Smooth muscle cell (in vitro differentiated cells): ENCODE data around the gene WDFY4. TPM values are rescaled to one million over a fixed set of nuclear protein-coding genes. Genes with fewer than 3 reads are reported as not detected.

ENCODE experiments used
- DNase-seq: peaks from one replicate; lab custom pipeline; 2025; ENCODE audit not compliant: unreplicated experiment; lab: John Stamatoyannopoulos, UW
- H2AFZ ChIP-seq: fragments of 200-600 bp; sonication (generic); 2 replicates; pipeline ENCODE4 v1.6.0; 2016; ENCODE audit warnings: antibody characterized with exemption, low read depth, mild to moderate bottlenecking
- H3F3A ChIP-seq: fragments of 200-600 bp; sonication (generic); 2 replicates; pipeline ENCODE4 v1.6.0; 2017; ENCODE audit warnings: antibody characterized with exemption, low read depth
- H3K27ac ChIP-seq: fragments of 200-600 bp; sonication (generic); 2 replicates; pipeline ENCODE4 v1.5.1; 2016; ENCODE audit warnings: low read depth, mild to moderate bottlenecking
- H3K27me3 ChIP-seq: fragments of 200-600 bp; sonication (generic); 2 replicates; pipeline ENCODE4 v1.6.1; 2016; ENCODE audit warnings: low read depth, mild to moderate bottlenecking
- H3K36me3 ChIP-seq: fragments of 200-600 bp; sonication (generic); 2 replicates; pipeline ENCODE4 v1.5.1; 2016; ENCODE audit warnings: low read depth
- H3K4me1 ChIP-seq: fragments of 200-600 bp; sonication (generic); 2 replicates; pipeline ENCODE4 v1.5.1; 2016; ENCODE audit warnings: low read depth
- H3K4me2 ChIP-seq: fragments of 200-600 bp; sonication (generic); 2 replicates; pipeline ENCODE4 v1.6.0; 2016; ENCODE audit warnings: mild to moderate bottlenecking
- H3K4me3 ChIP-seq: fragments of 200-600 bp; sonication (generic); 2 replicates; pipeline ENCODE4 v1.5.1; 2016; ENCODE audit warnings: mild to moderate bottlenecking
- H3K79me2 ChIP-seq: fragments of 200-600 bp; sonication (generic); 2 replicates; pipeline ENCODE4 v1.6.0; 2016; ENCODE audit warnings: low read depth, mild to moderate bottlenecking
- H3K9ac ChIP-seq: fragments of 200-600 bp; sonication (generic); 2 replicates; pipeline ENCODE4 v1.6.0; 2016; ENCODE audit warnings: low read depth
- H3K9me3 ChIP-seq: fragments of 200-600 bp; sonication (generic); replicated peaks from 2 replicates; pipeline ENCODE4 v1.5.1; 2016; ENCODE audit warnings: low read depth
- H4K20me1 ChIP-seq: fragments of 200-600 bp; sonication (generic); 2 replicates; pipeline ENCODE4 v1.6.0; 2016; ENCODE audit warnings: low read depth
- WGBS: methylation state at CpG from one replicate; pipeline ENCODE4 v1.1.7; 2016; ENCODE audit warnings: low lambda C conversion rate; 5-methylcytosine and 5-hydroxymethylcytosine counted together
- polyA plus RNA-seq: library from polyadenylated mRNA; unstranded; fragments of >200 nt; fragmentation: Nextera tagmentation; extraction: Ambion mirVana; gene quantifications from 2 replicates; pipeline ENCODE4 v1.2.1, GENCODE V29; 2016
- total RNA-seq: library from RNA; depleted of rRNA; stranded (reverse); fragments of >200 nt; gene quantifications from 2 replicates; pipeline ENCODE4 v1.2.3, GENCODE V29; 2014
- TF ChIP-seq, protein P1 (sequence below): fragments of 200-600 bp; sonication (generic); IDR thresholded peaks from 2 replicates; pipeline ENCODE4 v1.5.1; 2017; ENCODE audit warnings: borderline replicate concordance, mild to moderate bottlenecking, antibody characterized with exemption; ENCODE audit not compliant: insufficient read depth, poor library complexity, severe bottlenecking

Gene WDFY4
- total and polyA plus RNA-seq, 2 experiments from 2014 or later = not detected

DNA sequence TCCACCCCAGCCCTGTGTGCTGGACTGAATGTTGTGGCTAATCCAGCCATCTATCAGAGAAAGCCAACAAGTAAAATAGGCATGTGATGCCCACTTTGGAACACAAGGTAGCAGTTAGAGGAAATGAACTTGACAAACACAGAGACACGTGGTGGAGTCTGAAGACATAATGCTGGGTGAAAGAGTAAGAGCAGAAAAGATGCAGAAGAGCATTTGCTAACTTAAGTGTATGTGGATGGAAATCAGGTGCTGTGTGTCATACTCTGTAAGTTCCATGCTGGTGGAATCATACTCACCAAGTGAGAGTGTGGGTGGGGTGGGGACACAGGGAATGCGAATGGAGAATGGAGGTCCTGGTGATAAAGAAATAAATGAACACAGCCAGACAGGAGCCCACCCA, 22.8 kb downstream of the WDFY4 start:
- Histone ChIP-seq H3K4me1 (no peaks in the 10 kb centered on the region), H3K9ac (no peak overlapping the region), H3K9me3 (no peaks in the 10 kb centered on the region), H3K27ac (no peak overlapping the region), H2AFZ (no peak overlapping the region), H3F3A (no peaks in the 10 kb centered on the region), H3K79me2 (no peaks in the 10 kb centered on the region), H4K20me1 (no peaks in the 10 kb centered on the region), H3K27me3 (peaks cover 20% of the 10 kb centered on the region), H3K4me2 (peak overlapping the region; percentile 48), H3K4me3 (no peak overlapping the region), H3K36me3 (no peaks in the 10 kb centered on the region)
- TF ChIP-seq, protein P1, sequence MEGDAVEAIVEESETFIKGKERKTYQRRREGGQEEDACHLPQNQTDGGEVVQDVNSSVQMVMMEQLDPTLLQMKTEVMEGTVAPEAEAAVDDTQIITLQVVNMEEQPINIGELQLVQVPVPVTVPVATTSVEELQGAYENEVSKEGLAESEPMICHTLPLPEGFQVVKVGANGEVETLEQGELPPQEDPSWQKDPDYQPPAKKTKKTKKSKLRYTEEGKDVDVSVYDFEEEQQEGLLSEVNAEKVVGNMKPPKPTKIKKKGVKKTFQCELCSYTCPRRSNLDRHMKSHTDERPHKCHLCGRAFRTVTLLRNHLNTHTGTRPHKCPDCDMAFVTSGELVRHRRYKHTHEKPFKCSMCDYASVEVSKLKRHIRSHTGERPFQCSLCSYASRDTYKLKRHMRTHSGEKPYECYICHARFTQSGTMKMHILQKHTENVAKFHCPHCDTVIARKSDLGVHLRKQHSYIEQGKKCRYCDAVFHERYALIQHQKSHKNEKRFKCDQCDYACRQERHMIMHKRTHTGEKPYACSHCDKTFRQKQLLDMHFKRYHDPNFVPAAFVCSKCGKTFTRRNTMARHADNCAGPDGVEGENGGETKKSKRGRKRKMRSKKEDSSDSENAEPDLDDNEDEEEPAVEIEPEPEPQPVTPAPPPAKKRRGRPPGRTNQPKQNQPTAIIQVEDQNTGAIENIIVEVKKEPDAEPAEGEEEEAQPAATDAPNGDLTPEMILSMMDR = no peak
- no peak for DNase-seq
- WGBS = 55% methylated on average over 2 of the region's 2 CpGs

DNA sequence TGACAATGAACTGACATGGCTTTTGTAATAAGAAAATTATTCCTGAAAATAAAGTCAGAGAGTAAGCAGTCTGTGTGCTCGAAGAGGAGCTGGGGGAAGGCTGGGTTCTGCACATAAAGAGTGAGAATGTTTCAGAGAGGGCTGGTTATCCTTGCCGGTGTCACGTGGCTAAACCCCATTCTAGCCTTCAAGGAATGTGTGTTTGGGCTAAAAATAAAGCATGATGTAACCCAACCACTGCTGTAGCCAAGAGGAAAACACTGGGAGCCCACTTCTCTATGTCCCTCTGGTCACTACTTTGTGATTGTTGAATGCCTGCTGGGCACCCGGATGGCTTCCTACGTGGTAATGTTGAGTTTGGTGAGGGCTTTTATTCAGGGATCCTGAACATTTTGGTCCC, 23.5 kb downstream of the WDFY4 start:
- H3K4me1 ChIP-seq = no peaks in the 10 kb centered on the region
- no peak overlapping the region for H3K4me3 ChIP-seq
- no peak for DNase-seq
- H4K20me1 ChIP-seq = no peaks in the 10 kb centered on the region
- no peaks in the 10 kb centered on the region for H3K9me3 ChIP-seq
- H3K27me3 ChIP-seq = peaks cover 20% of the 10 kb centered on the region
- peak overlapping the region; percentile 48 for H3K4me2 ChIP-seq
- no peak overlapping the region for H3K27ac ChIP-seq
- H2AFZ ChIP-seq = no peak overlapping the region
- H3K36me3 ChIP-seq = no peaks in the 10 kb centered on the region
- 32% methylated on average over 5 of the region's 5 CpGs for WGBS
- TF ChIP-seq, protein P1 = no peak
- H3K79me2 ChIP-seq = no peaks in the 10 kb centered on the region
- H3F3A ChIP-seq = no peaks in the 10 kb centered on the region
- no peak overlapping the region for H3K9ac ChIP-seq

DNA sequence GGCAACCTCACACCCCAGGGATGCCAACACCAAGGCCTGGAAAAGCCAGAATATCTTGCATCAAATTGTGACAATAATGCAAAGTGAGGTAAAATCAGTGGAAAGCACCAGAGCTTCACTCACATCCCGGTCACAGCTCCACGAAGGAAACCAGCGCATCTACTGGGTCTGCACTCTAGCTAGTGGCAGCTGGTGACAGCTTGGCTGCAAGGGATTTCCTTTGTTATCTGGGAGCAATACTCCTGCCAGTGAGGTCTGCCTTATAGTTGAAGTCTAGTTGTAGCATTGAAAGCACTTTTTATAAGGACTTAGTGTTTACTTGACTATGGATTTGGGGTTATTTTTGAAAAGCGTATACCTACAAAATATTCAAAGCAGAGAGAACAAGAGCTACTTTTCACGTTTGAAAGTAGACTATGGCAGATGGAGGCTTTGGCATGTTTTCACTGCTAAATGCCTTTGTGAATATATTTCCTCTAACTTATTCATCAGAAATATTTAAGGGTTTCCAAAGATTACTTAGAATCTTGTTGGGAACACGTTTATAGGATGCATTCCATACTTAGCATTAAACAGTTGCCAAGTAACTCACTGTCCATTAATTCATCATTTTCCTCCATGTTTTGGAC, 26.1 kb downstream of the WDFY4 start:
- WGBS = 38% methylated on average over 6 of the region's 6 CpGs
- H3K4me3 ChIP-seq = no peak overlapping the region
- TF ChIP-seq, protein P1 = no peak
- H3F3A ChIP-seq = no peaks in the 10 kb centered on the region
- H3K4me2 ChIP-seq = no peak overlapping the region
- no peak overlapping the region for H3K9ac ChIP-seq
- no peaks in the 10 kb centered on the region for H4K20me1 ChIP-seq
- no peaks in the 10 kb centered on the region for H3K4me1 ChIP-seq
- H2AFZ ChIP-seq = no peak overlapping the region
- H3K36me3 ChIP-seq = no peaks in the 10 kb centered on the region
- peaks cover 8% of the 10 kb centered on the region for H3K27me3 ChIP-seq
- H3K9me3 ChIP-seq = no peaks in the 10 kb centered on the region
- H3K27ac ChIP-seq = no peak overlapping the region
- no peak for DNase-seq
- H3K79me2 ChIP-seq = no peaks in the 10 kb centered on the region

DNA sequence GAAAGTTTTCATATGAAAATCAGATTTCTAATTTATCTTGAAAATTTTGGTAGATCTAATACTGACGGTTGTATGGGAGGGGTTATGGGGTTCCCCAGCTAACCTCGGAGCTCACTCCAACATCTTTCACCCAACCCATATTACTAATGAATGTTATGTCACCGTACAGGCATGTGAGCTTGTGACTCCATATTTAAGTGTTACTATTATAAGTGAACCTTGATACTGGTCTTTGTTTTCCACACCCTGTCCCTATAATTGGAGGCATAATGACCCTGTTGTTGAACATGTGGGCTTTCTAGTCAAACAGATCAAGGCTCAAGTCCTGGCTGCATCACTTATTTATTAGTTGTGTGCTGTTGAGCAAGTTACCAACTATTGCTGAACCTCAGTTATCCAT, 27.2 kb downstream of the WDFY4 start:
- H3K27ac ChIP-seq = no peak overlapping the region
- no peaks in the 10 kb centered on the region for H3F3A ChIP-seq
- no peaks in the 10 kb centered on the region for H3K36me3 ChIP-seq
- H3K9me3 ChIP-seq = no peaks in the 10 kb centered on the region
- TF ChIP-seq, protein P1 = no peak
- WGBS = 90% methylated on average over 3 of the region's 3 CpGs
- no peak for DNase-seq
- H3K79me2 ChIP-seq = no peaks in the 10 kb centered on the region
- no peaks in the 10 kb centered on the region for H4K20me1 ChIP-seq
- no peak overlapping the region for H3K4me2 ChIP-seq
- no peaks in the 10 kb centered on the region for H3K4me1 ChIP-seq
- H3K9ac ChIP-seq = no peak overlapping the region
- peaks cover 1% of the 10 kb centered on the region for H3K27me3 ChIP-seq
- no peak overlapping the region for H3K4me3 ChIP-seq
- no peak overlapping the region for H2AFZ ChIP-seq
